GM23338 (cell line): ENCODE data around the gene POTEG. TPM values are rescaled to one million over a fixed set of nuclear protein-coding genes. Genes with fewer than 3 reads are reported as not detected.
"Not testable (repeated sequence)": the region's sequence is repeated elsewhere in the genome, so short reads cannot be mapped to it uniquely, and the experiment has no call there.

Experiments
- ATAC-seq: fragments of 200-7000 bp; cut with Tn5 transposase; 3 replicates; pipeline ENCODE4 v1.9.1; 2020
- DNase-seq: peaks from one replicate; pipeline ENCODE4 v3.0.0-alpha.2; 2015; ENCODE audit warnings: low spot score
- H2AFZ ChIP-seq: fragments of 200-600 bp; sonication (generic); 2 replicates; pipeline ENCODE4 v1.8.0; 2016; ENCODE audit warnings: antibody characterized with exemption, mild to moderate bottlenecking, moderate library complexity
- H3F3A ChIP-seq: fragments of 200-600 bp; sonication (generic); replicated peaks from 2 replicates; pipeline ENCODE4 v1.8.0; 2017; ENCODE audit warnings: antibody characterized with exemption, mixed run types, low read depth
- H3K27ac ChIP-seq: fragments of 200-600 bp; sonication (generic); 2 replicates; pipeline ENCODE4 v1.6.1; 2016; ENCODE audit warnings: low read depth
- H3K27me3 ChIP-seq: fragments of 200-600 bp; sonication (generic); 2 replicates; pipeline ENCODE4 v1.8.0; 2016; ENCODE audit warnings: mild to moderate bottlenecking, mixed run types, moderate library complexity; ENCODE audit not compliant: insufficient read depth
- H3K36me3 ChIP-seq: fragments of 200-600 bp; sonication (generic); 2 replicates; pipeline ENCODE4 v1.8.0; 2016; ENCODE audit warnings: mild to moderate bottlenecking; ENCODE audit not compliant: insufficient read depth
- H3K4me1 ChIP-seq: fragments of 200-600 bp; sonication (generic); 2 replicates; pipeline ENCODE4 v1.8.0; 2016; ENCODE audit warnings: mild to moderate bottlenecking, moderate library complexity; ENCODE audit not compliant: insufficient read depth
- H3K4me2 ChIP-seq: fragments of 200-600 bp; sonication (generic); 2 replicates; pipeline ENCODE4 v1.7.1; 2017; ENCODE audit warnings: mixed run types
- H3K4me3 ChIP-seq: fragments of 200-600 bp; sonication (generic); 2 replicates; pipeline ENCODE4 v1.6.1; 2016; ENCODE audit warnings: mixed run types
- H3K79me2 ChIP-seq: fragments of 200-600 bp; sonication (generic); replicated peaks from 2 replicates; pipeline ENCODE4 v1.8.0; 2017; ENCODE audit warnings: mild to moderate bottlenecking; ENCODE audit not compliant: insufficient read depth
- H3K9me2 ChIP-seq: fragments of 200-600 bp; sonication (generic); 2 replicates; pipeline ENCODE4 v1.8.0; 2017; ENCODE audit not compliant: insufficient read depth
- H4K20me1 ChIP-seq: fragments of 200-600 bp; sonication (generic); replicated peaks from 2 replicates; pipeline ENCODE4 v1.8.0; 2017; ENCODE audit warnings: mild to moderate bottlenecking; ENCODE audit not compliant: insufficient read depth
- H3K27ac Mint-ChIP-seq: 2 replicates; pipeline ENCODE4 v1.8.0; 2020; ENCODE audit warnings: inconsistent platforms, mild to moderate bottlenecking, moderate library complexity, mixed read lengths
- H3K27me3 Mint-ChIP-seq: 3 replicates; pipeline ENCODE4 v1.8.0; 2022; ENCODE audit warnings: low read depth, mild to moderate bottlenecking, moderate library complexity, mixed read lengths, inconsistent platforms; ENCODE audit not compliant: insufficient read depth, poor library complexity
- H3K36me3 Mint-ChIP-seq: 3 replicates; pipeline ENCODE4 v1.8.0; 2021; ENCODE audit warnings: low read depth, mild to moderate bottlenecking, inconsistent platforms, moderate library complexity, mixed read lengths
- H3K4me1 Mint-ChIP-seq: 3 replicates; pipeline ENCODE4 v1.8.0; 2020; ENCODE audit warnings: mild to moderate bottlenecking, inconsistent platforms, mixed read lengths
- H3K4me3 Mint-ChIP-seq: 3 replicates; pipeline ENCODE4 v1.8.0; 2021; ENCODE audit warnings: moderate library complexity, mild to moderate bottlenecking, inconsistent platforms, mixed read lengths
- H3K9me3 Mint-ChIP-seq: 3 replicates; pipeline ENCODE4 v1.8.0; 2020; ENCODE audit warnings: moderate library complexity, mild to moderate bottlenecking, inconsistent platforms, mixed read lengths
- polyA plus RNA-seq: library from polyadenylated mRNA; unstranded; fragments of >200 nt; fragmentation: Nextera tagmentation; extraction: Ambion mirVana; gene quantifications from 2 replicates; pipeline ENCODE4 v1.2.1, GENCODE V29; 2016
- small RNA-seq: library from RNA; depleted of rRNA; stranded (forward); fragments of <200 nt; gene quantifications from one replicate; pipeline ENCODE3, GENCODE V24; 2014; ENCODE audit warnings: low replicate concordance
- total RNA-seq: library from RNA; depleted of rRNA; stranded (reverse); fragments of >200 nt; shearing (Covaris generic); gene quantifications from 2 replicates; pipeline ENCODE4 v1.2.3, GENCODE V29; 2014

The POTEG gene
- total and polyA plus RNA-seq, 2 experiments from 2014 or later, result not detected

GRCh38 chr14:19362323-19362722 lies 71.8 kb downstream of the POTEG start:
- not testable (repeated sequence) for H3K4me3 ChIP-seq, ATAC-seq, H3K4me3 Mint-ChIP-seq, H3K9me3 Mint-ChIP-seq, H4K20me1 ChIP-seq, H3K4me1 Mint-ChIP-seq, H3K4me2 ChIP-seq, H3K27me3 ChIP-seq, H3F3A ChIP-seq, H3K4me1 ChIP-seq, H3K9me2 ChIP-seq, H3K36me3 Mint-ChIP-seq, H3K27ac Mint-ChIP-seq, DNase-seq, H3K36me3 ChIP-seq, H3K27ac ChIP-seq, H3K79me2 ChIP-seq, H2AFZ ChIP-seq, H3K27me3 Mint-ChIP-seq

GRCh38 chr14:19361636-19362253 lies 72.4 kb downstream of the POTEG start:
- not testable (repeated sequence) for ATAC-seq, H3K4me3 ChIP-seq, H3F3A ChIP-seq, H3K9me3 Mint-ChIP-seq, H3K36me3 Mint-ChIP-seq, H3K79me2 ChIP-seq, H3K27me3 Mint-ChIP-seq, DNase-seq, H3K27ac Mint-ChIP-seq, H3K4me1 ChIP-seq, H3K36me3 ChIP-seq, H4K20me1 ChIP-seq, H3K4me1 Mint-ChIP-seq, H3K9me2 ChIP-seq, H3K27me3 ChIP-seq, H3K4me3 Mint-ChIP-seq, H3K27ac ChIP-seq, H3K4me2 ChIP-seq, H2AFZ ChIP-seq

GRCh38 chr14:19360937-19361635 lies 73.1 kb downstream of the POTEG start:
- not testable (repeated sequence) for H4K20me1 ChIP-seq, H3K9me2 ChIP-seq, H3K4me3 Mint-ChIP-seq, H3K27me3 ChIP-seq, H3K9me3 Mint-ChIP-seq, H3K36me3 Mint-ChIP-seq, H2AFZ ChIP-seq, H3K4me1 ChIP-seq, DNase-seq, H3K4me2 ChIP-seq, H3K4me3 ChIP-seq, H3K4me1 Mint-ChIP-seq, H3K79me2 ChIP-seq, H3K27ac ChIP-seq, H3K36me3 ChIP-seq, H3K27ac Mint-ChIP-seq, H3F3A ChIP-seq, ATAC-seq, H3K27me3 Mint-ChIP-seq

Small RNA genes within 50 kb of the gene (small RNA-seq; reads per million reads assigned to genes)
- not detected for gene RNU6-1268P
